ENCODE measurements around the gene PFKFB2.
A peak's percentile ranks its signal among the peaks of the same experiment; 100 is the strongest.

Gene PFKFB2

DNA sequence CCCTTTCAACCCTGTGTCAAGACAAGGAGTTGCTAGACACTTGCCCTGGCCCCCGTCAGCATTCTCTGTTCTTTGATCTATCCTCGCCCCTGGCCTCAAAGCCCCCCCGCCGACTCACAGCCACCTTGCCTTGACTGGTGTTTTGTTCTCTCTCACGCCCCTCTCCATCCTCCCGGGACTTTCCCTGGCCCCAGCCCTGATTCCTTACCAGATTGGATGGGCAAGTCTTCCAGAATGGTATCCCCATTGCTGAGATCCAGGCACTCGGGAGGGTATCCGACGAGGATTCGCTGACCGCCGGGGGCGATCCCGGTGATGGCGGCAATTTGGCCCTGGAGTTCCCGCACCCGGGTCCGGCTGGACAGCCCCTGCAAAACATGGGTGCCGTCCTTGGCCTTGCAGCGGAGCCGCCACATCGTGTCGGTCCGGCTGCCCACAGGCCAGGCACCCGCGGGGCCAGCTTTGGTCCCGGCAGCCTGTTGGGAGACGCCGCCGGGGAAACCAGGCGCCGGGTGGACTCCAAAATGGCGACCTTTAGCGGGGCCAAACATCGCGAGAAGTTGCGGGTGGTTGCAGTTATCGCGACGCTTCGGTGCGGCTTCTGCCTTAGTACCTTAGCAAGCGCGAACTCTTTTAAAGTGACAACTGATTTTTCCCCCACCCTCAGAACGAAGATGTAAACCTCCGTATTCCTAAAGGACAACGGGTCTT is 2.4 kb upstream of the PFKFB2 start (continued):
- peak; percentile 77; the same call in 1 of the 2 replicates for TF ChIP-seq ZNF548 (tag by site-specific recombination; IDR thresholded peaks at IDR 0.05)
- TF ChIP-seq ZNF677 (tag by site-specific recombination; IDR thresholded peaks at IDR 0.05), result no peak
- TF ChIP-seq GLIS1 (tag by site-specific recombination; IDR thresholded peaks at IDR 0.05), result peak; percentile 40; the same call in 1 of the 2 replicates
- no peak for TF ChIP-seq ZFP69B (tag by site-specific recombination; IDR thresholded peaks at IDR 0.05)
- peak; percentile 78; the same call in 1 of the 2 replicates for TF ChIP-seq ZNF561 (tag by site-specific recombination; IDR thresholded peaks at IDR 0.05; ENCODE audit: borderline replicate concordance)
- no peak for TF ChIP-seq ZNF654 (tag by site-specific recombination; IDR thresholded peaks at IDR 0.05; ENCODE audit: low read depth)
- TF ChIP-seq ZNF350 (tag by site-specific recombination; IDR thresholded peaks at IDR 0.05), result no peak
- no peak for TF ChIP-seq ZBTB21 (tag by site-specific recombination; IDR thresholded peaks at IDR 0.05)
- TF ChIP-seq ZNF514 (tag by site-specific recombination; IDR thresholded peaks at IDR 0.05), result no peak
- no peak for TF ChIP-seq ZNF747 (tag by site-specific recombination; IDR thresholded peaks at IDR 0.05)
- TF ChIP-seq KLF8 (tag by site-specific recombination; IDR thresholded peaks at IDR 0.05), result peak; percentile 23
- peak; percentile 22; the same call in 1 of the 2 replicates for TF ChIP-seq SP2 (tag by site-specific recombination; IDR thresholded peaks at IDR 0.05)
- TF ChIP-seq TCF7L2 (IDR thresholded peaks at IDR 0.05; ENCODE audit: borderline replicate concordance, low read depth, low read length), result peak; percentile 53; the same call in 1 of the 2 replicates
- TF ChIP-seq ZNF596 (tag by site-specific recombination; IDR thresholded peaks at IDR 0.05), result no peak
- TF ChIP-seq ZNF292 (tag by site-specific recombination; IDR thresholded peaks at IDR 0.05; ENCODE audit: borderline replicate concordance, low read depth), result no peak
- TF ChIP-seq OSR2 (tag by site-specific recombination; IDR thresholded peaks at IDR 0.05), result 0 out of 2 replicates have a peak, but pooled peaks have one; percentile 7
- no peak for TF ChIP-seq MZF1 (tag by site-specific recombination; IDR thresholded peaks at IDR 0.05; ENCODE audit: borderline replicate concordance)
- peak; percentile 99 for TF ChIP-seq ZNF335 (tag by site-specific recombination; conservative IDR thresholded peaks at IDR 0.05)
- TF ChIP-seq, protein P1, sequence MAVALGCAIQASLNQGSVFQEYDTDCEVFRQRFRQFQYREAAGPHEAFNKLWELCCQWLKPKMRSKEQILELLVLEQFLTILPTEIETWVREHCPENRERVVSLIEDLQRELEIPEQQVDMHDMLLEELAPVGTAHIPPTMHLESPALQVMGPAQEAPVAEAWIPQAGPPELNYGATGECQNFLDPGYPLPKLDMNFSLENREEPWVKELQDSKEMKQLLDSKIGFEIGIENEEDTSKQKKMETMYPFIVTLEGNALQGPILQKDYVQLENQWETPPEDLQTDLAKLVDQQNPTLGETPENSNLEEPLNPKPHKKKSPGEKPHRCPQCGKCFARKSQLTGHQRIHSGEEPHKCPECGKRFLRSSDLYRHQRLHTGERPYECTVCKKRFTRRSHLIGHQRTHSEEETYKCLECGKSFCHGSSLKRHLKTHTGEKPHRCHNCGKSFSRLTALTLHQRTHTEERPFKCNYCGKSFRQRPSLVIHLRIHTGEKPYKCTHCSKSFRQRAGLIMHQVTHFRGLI (tag by site-specific recombination; IDR thresholded peaks at IDR 0.05), result no peak
- TF ChIP-seq, protein P2, sequence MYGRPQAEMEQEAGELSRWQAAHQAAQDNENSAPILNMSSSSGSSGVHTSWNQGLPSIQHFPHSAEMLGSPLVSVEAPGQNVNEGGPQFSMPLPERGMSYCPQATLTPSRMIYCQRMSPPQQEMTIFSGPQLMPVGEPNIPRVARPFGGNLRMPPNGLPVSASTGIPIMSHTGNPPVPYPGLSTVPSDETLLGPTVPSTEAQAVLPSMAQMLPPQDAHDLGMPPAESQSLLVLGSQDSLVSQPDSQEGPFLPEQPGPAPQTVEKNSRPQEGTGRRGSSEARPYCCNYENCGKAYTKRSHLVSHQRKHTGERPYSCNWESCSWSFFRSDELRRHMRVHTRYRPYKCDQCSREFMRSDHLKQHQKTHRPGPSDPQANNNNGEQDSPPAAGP (tag by site-specific recombination; IDR thresholded peaks at IDR 0.05), result peak; percentile 67; the same call in 1 of the 2 replicates
- 0 out of 2 replicates have a peak, but pooled peaks have one; percentile 27 for TF ChIP-seq SCRT1 (tag by site-specific recombination; IDR thresholded peaks at IDR 0.05; ENCODE audit: borderline replicate concordance)
- TF ChIP-seq RBAK (tag by site-specific recombination; IDR thresholded peaks at IDR 0.05), result no peak
- TF ChIP-seq ZNF10 (tag by site-specific recombination; IDR thresholded peaks at IDR 0.05), result peak; percentile 57; the same call in 1 of the 2 replicates
- TF ChIP-seq SP7 (tag by site-specific recombination; IDR thresholded peaks at IDR 0.05), result peak; percentile 24; the same call in 1 of the 2 replicates
- no peak for TF ChIP-seq OVOL3 (tag by site-specific recombination; IDR thresholded peaks at IDR 0.05)
- peak; percentile 91 for TF ChIP-seq YY2 (tag by site-specific recombination; IDR thresholded peaks at IDR 0.05)
- TF ChIP-seq ZNF473 (tag by site-specific recombination; IDR thresholded peaks at IDR 0.05), result no peak
- TF ChIP-seq ZNF701 (tag by site-specific recombination; IDR thresholded peaks at IDR 0.05), result no peak
- no peak for TF ChIP-seq ZNF510 (tag by site-specific recombination; IDR thresholded peaks at IDR 0.05; ENCODE audit: insufficient replicate concordance)
- TF ChIP-seq ZNF521 (tag by site-specific recombination; IDR thresholded peaks at IDR 0.05), result no peak
- no peak; the same call in 1 of the 2 replicates for TF ChIP-seq ZNF324 (tag by site-specific recombination; IDR thresholded peaks at IDR 0.05)
- no peak for TF ChIP-seq ZNF560 (tag by site-specific recombination; IDR thresholded peaks at IDR 0.05; ENCODE audit: borderline replicate concordance)
- 0 out of 2 replicates have a peak, but pooled peaks have one; percentile 11 for TF ChIP-seq ZFHX2 (tag by site-specific recombination; conservative IDR thresholded peaks at IDR 0.05)
- TF ChIP-seq ZBTB17 (tag by site-specific recombination; IDR thresholded peaks at IDR 0.05), result peak; percentile 40
- TF ChIP-seq, protein P3, sequence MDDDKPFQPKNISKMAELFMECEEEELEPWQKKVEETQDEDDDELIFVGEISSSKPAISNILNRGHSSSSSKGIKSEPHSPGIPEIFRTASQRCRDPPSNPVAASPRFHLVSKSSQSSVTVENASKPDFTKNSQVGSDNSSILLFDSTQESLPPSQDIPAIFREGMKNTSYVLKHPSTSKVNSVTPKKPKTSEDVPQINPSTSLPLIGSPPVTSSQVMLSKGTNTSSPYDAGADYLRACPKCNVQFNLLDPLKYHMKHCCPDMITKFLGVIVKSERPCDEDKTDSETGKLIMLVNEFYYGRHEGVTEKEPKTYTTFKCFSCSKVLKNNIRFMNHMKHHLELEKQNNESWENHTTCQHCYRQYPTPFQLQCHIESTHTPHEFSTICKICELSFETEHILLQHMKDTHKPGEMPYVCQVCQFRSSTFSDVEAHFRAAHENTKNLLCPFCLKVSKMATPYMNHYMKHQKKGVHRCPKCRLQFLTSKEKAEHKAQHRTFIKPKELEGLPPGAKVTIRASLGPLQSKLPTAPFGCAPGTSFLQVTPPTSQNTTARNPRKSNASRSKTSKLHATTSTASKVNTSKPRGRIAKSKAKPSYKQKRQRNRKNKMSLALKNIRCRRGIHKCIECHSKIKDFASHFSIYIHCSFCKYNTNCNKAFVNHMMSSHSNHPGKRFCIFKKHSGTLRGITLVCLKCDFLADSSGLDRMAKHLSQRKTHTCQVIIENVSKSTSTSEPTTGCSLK (tag by site-specific recombination; IDR thresholded peaks at IDR 0.05), result no peak
- no peak for TF ChIP-seq REPIN1 (tag by site-specific recombination; IDR thresholded peaks at IDR 0.05; ENCODE audit: low read depth)

Measured in HEK293 (cell line).